Left cardiac atrium (tissue), 4 donors: Measurements from ENCODE around the gene CEP43. TPM values are rescaled to one million over a fixed set of nuclear protein-coding genes. Genes with fewer than 3 reads are reported as not detected.
A peak's percentile ranks its signal among the peaks of the same experiment; 100 is the strongest.

Experiments used
- ATAC-seq, 2 donors: fragments of 200-7000 bp; cut with Tn5 transposase; one replicate each; pipeline ENCODE4 v1.9.1; 2020; ENCODE audit warnings: mild to moderate bottlenecking in 2 of 2, moderate library complexity in 2 of 2
- DNase-seq: peaks from one replicate; pipeline ENCODE4 v3.0.0-alpha.2; 2020
- intact Hi-C, 2 donors: fragments of 100-400 bp; cut with DNase I; formaldehyde crosslinking; loops; one replicate each; pipeline versions ENCODE4 v1.14.1 to v1.15.1; 2022 to 2023
- total RNA-seq, 2 donors: library from RNA; stranded (reverse); fragmentation: NEBNext Ultra II Directional; extraction: Animal tissue kit (Norgen Biotek cat#: 25700); gene quantifications; one replicate each; pipeline ENCODE4 v1.2.1, GENCODE V29; 2021
- donor health status: DM: no; HTN: yes; CAD: no.
- donor health status: DM: no; HTN: yes; CAD: no; lungs with severe emphysema.
- donor health status: DM: yes; HTN: yes; CAD: no.
- donor health status: Dilated cardiomyopathy.

Gene CEP43
- total RNA-seq, 2 donors from 2014 or later: 8.9 to 10.2 TPM

- no peak for ATAC-seq
- intact Hi-C loops: no loop called here
- peak; percentile 30 for DNase-seq
Observed at GRCh38 chr6:166958926-166959861, 40.0 kb upstream of the CEP43 start.

GRCh38 chr6:166959911-166960608 is 39.1 kb upstream of the CEP43 start:
- ATAC-seq (no peak), DNase-seq (no peak)
- intact Hi-C loops: no loop called here

- DNase-seq (no peak), ATAC-seq (no peak)
- intact Hi-C loops: no loop called here
Observed at GRCh38 chr6:166960609-166960978, 38.6 kb upstream of the CEP43 start.

- ATAC-seq: no peak
- DNase-seq: no peak
- intact Hi-C loops: no loop called here
Observed at GRCh38 chr6:166966268-166966667, 32.9 kb upstream of the CEP43 start.

GRCh38 chr6:166969390-166970002 is 29.7 kb upstream of the CEP43 start:
- intact Hi-C loops: no loop called here
- no peak for DNase-seq
- no peak for ATAC-seq

GRCh38 chr6:166970091-166970490 is 29.1 kb upstream of the CEP43 start:
- no peak for ATAC-seq
- DNase-seq: no peak
- intact Hi-C loops: no loop called here

GRCh38 chr6:166970776-166971175 is 28.4 kb upstream of the CEP43 start:
- DNase-seq (no peak), ATAC-seq (no peak)
- intact Hi-C loops: no loop called here

- ATAC-seq: no peak
Observed at GRCh38 chr6:166971271-166971670, 27.9 kb upstream of the CEP43 start.

GRCh38 chr6:166972101-166972500 is 27.1 kb upstream of the CEP43 start:
- no peak for ATAC-seq
- intact Hi-C loops: no loop called here
- DNase-seq: no peak

More at GRCh38 chr6:166971271-166971670, 27.9 kb upstream of the CEP43 start:
- DNase-seq: no peak
- intact Hi-C loops: no loop called here

GRCh38 chr6:166976636-166977035 is 22.6 kb upstream of the CEP43 start:
- DNase-seq (no peak), ATAC-seq (no peak)
- intact Hi-C loops: no loop called here

- intact Hi-C loops: no loop called here
- DNase-seq: no peak
Observed at GRCh38 chr6:166977621-166978525, 21.3 kb upstream of the CEP43 start.

GRCh38 chr6:166980738-166981137 is 18.5 kb upstream of the CEP43 start:
- ATAC-seq (no peak), DNase-seq (no peak)
- intact Hi-C loops: loop anchor here in 1 of 2 donors (10.0 kb wide), 1 partner anchor 196 kb away; no protein-coding TSS in a partner anchor

More at GRCh38 chr6:166977621-166978525, 21.3 kb upstream of the CEP43 start:
- ATAC-seq: no peak

- intact Hi-C loops: loop anchor here (5.0 to 10.0 kb wide), 2 partner anchors 203 to 215 kb away; no protein-coding TSS in a partner anchor
- ATAC-seq (no peak), DNase-seq (no peak)
Observed at GRCh38 chr6:166987448-166987847, 11.7 kb upstream of the CEP43 start.

GRCh38 chr6:166987930-166988329 is 11.3 kb upstream of the CEP43 start:
- intact Hi-C loops: loop anchor here (5.0 to 10.0 kb wide), 2 partner anchors 203 to 216 kb away; no protein-coding TSS in a partner anchor
- ATAC-seq (no peak), DNase-seq (no peak)

GRCh38 chr6:166988674-166989201 is 10.5 kb upstream of the CEP43 start:
- intact Hi-C loops: loop anchor here (5.0 to 10.0 kb wide), 2 partner anchors 204 to 216 kb away; no protein-coding TSS in a partner anchor
- ATAC-seq (no peak), DNase-seq (no peak)

- peak; percentile 50 to 53 for ATAC-seq
- intact Hi-C loops: loop anchor here (5.0 to 10.0 kb wide), 3 partner anchors 155 to 217 kb away; no protein-coding TSS in a partner anchor
- no peak for DNase-seq
Observed at GRCh38 chr6:166989427-166990032, 9.7 kb upstream of the CEP43 start.

- ATAC-seq (no peak), DNase-seq (no peak)
- intact Hi-C loops: loop anchor here in 1 of 2 donors (10.0 kb wide), 1 partner anchor 148 kb away; no protein-coding TSS in a partner anchor
Observed at GRCh38 chr6:166996406-166996805, 2.8 kb upstream of the CEP43 start.

GRCh38 chr6:166997348-166997747 is 1.8 kb upstream of the CEP43 start:
- DNase-seq (no peak), ATAC-seq (no peak)
- intact Hi-C loops: loop anchor here in 1 of 2 donors (10.0 kb wide), 1 partner anchor 147 kb away; no protein-coding TSS in a partner anchor
